ENCODE measurements around the gene PHF2.

DNA sequence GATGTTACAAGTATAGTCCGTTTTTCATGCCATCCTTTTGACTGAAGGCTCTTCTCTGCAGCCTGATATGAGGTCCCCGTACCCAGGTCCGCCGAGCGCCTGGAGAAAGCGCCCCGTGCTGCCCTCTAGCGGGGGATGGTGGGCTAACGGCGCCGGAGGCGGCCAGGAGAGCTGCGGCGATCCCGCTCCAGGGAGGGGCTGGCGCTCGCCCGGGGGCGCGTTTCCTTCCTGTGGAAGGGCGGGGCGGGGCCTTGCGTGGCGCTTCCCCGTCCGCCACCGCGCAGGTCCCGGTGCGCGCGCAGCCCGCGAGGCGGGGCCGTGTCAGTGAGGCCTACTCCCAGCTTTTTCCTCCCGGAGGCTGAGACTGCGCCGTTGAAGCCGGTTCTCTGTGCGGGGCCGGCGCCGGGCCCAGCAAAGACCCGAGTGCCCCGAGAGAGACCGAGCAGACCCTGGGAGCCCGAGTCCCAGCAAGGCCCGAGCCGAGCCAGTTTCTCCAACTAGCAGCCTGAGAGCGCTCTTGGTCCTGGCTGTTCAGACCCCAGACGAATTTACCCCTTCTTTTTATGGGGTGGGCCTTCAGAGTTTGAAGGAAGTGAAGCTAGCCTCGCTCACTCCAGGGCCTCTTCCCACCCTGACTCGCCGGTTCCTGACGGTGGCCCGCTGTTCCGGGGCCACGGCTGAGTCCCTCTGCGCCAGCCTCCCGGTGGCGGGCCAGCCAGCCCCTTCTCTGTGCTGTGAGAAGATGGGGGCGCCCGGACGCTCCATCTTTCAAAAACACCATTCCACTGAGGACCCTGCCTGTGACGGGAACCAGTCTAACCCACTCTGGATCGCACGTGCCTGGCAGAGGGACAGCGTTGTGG lies 9.7 kb upstream of the PHF2 start:
- TF ChIP-seq, protein P1, sequence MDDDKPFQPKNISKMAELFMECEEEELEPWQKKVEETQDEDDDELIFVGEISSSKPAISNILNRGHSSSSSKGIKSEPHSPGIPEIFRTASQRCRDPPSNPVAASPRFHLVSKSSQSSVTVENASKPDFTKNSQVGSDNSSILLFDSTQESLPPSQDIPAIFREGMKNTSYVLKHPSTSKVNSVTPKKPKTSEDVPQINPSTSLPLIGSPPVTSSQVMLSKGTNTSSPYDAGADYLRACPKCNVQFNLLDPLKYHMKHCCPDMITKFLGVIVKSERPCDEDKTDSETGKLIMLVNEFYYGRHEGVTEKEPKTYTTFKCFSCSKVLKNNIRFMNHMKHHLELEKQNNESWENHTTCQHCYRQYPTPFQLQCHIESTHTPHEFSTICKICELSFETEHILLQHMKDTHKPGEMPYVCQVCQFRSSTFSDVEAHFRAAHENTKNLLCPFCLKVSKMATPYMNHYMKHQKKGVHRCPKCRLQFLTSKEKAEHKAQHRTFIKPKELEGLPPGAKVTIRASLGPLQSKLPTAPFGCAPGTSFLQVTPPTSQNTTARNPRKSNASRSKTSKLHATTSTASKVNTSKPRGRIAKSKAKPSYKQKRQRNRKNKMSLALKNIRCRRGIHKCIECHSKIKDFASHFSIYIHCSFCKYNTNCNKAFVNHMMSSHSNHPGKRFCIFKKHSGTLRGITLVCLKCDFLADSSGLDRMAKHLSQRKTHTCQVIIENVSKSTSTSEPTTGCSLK (tag by site-specific recombination; IDR thresholded peaks at IDR 0.05): no peak
- TF ChIP-seq ZFP37 (tag by site-specific recombination; IDR thresholded peaks at IDR 0.05): no peak
- TF ChIP-seq ZNF174 (tag by site-specific recombination; IDR thresholded peaks at IDR 0.05): no peak
- TF ChIP-seq, protein P2, sequence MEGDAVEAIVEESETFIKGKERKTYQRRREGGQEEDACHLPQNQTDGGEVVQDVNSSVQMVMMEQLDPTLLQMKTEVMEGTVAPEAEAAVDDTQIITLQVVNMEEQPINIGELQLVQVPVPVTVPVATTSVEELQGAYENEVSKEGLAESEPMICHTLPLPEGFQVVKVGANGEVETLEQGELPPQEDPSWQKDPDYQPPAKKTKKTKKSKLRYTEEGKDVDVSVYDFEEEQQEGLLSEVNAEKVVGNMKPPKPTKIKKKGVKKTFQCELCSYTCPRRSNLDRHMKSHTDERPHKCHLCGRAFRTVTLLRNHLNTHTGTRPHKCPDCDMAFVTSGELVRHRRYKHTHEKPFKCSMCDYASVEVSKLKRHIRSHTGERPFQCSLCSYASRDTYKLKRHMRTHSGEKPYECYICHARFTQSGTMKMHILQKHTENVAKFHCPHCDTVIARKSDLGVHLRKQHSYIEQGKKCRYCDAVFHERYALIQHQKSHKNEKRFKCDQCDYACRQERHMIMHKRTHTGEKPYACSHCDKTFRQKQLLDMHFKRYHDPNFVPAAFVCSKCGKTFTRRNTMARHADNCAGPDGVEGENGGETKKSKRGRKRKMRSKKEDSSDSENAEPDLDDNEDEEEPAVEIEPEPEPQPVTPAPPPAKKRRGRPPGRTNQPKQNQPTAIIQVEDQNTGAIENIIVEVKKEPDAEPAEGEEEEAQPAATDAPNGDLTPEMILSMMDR (tag by site-specific recombination; IDR thresholded peaks at IDR 0.05): peak; percentile 73; the same call in 1 of the 2 replicates

Data from HEK293 (cell line).